Urinary bladder (tissue), 4 donors: Measurements from ENCODE around the gene MICU1. TPM values are rescaled to one million over a fixed set of nuclear protein-coding genes. Genes with fewer than 3 reads are reported as not detected.
A peak's percentile ranks its signal among the peaks of the same experiment; 100 is the strongest.
"Not testable (repeated sequence)": the region's sequence is repeated elsewhere in the genome, so short reads cannot be mapped to it uniquely, and the experiment has no call there.

ENCODE experiments used
- DNase-seq: peaks from one replicate; pipeline ENCODE4 v3.0.0-alpha.2; 2015; ENCODE audit errors: extremely low spot score
- H3K27ac ChIP-seq: one replicate; pipeline ENCODE4 v1.5.1; 2013; ENCODE audit warnings: low read depth, mild to moderate bottlenecking, moderate library complexity
- H3K36me3 ChIP-seq: one replicate; pipeline ENCODE4 v1.6.1; 2013; ENCODE audit warnings: mild to moderate bottlenecking, moderate library complexity; ENCODE audit not compliant: insufficient read depth
- H3K4me1 ChIP-seq: one replicate; pipeline ENCODE4 v1.6.1; 2013; ENCODE audit warnings: mild to moderate bottlenecking, moderate library complexity; ENCODE audit not compliant: insufficient read depth
- H3K4me3 ChIP-seq: one replicate; pipeline ENCODE4 v1.5.1; 2013; ENCODE audit warnings: low read depth, low read length
- WGBS: extraction: QIAGEN DNeasy Blood & Tissue Kit; methylation state at CpG from one replicate; pipeline ENCODE4 v1.1.7; 2013; 5-methylcytosine and 5-hydroxymethylcytosine counted together
- polyA plus RNA-seq: library from polyadenylated mRNA; stranded (reverse); fragments of 200-250 nt; gene quantifications from one replicate; pipeline ENCODE4 v1.2.3, GENCODE V29; 2013
- total RNA-seq: library from RNA; depleted of rRNA; stranded (reverse); fragments of >200 nt; gene quantifications from one replicate; pipeline ENCODE4 v1.2.3, GENCODE V29; 2014
- donor health status: healthy with polysubstance abuse.
- donor health status: healthy.

The MICU1 gene
- total and polyA plus RNA-seq, 2 donors, result 53.3 to 62.5 TPM

- Histone ChIP-seq H3K27ac (no peak overlapping the region), H3K36me3 (no peaks in the 10 kb centered on the region), H3K4me3 (no peak overlapping the region), H3K4me1 (no peaks in the 10 kb centered on the region)
- 98% methylated on average over 5 of the region's 5 CpGs for WGBS
- DNase-seq, result no peak
Measured at GRCh38 chr10:72388062-72388461, 237.8 kb downstream of the MICU1 start.

DNA sequence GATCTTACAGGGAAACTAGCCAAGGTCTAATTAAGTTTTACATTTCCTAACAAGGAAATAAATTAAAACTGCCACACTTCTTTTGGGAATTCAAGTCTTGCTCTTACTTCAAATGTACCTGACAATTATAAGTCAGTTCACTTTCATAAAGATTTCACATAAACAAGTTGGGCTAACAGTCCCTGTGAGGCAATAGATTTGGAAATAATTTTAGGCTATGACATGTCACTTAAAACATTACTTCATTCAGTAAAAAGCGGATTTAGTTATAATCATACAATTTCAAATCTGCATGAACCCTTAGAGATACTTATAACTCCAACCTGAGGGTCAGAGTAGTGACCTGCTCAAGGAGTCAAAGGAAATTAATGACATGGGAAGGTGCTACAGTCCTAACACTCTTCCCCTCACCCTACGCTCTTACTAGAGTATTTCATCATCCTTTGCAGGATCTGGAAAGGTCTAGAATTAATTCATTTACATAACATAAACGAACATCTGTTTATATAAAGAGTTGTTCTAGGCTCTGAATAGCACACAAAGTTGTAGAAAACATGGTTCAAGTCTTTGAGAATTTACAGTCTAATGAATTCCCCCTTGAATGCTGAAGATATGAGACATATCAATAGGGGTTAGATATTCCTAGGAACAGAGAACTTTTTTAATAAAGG lies 238.8 kb downstream of the MICU1 start:
- WGBS, result 53% methylated on average over 3 of the region's 3 CpGs

GRCh38 chr10:72385724-72386123 lies 240.2 kb downstream of the MICU1 start:
- Histone ChIP-seq H3K27ac (no peak overlapping the region), H3K4me3 (no peak overlapping the region), H3K36me3 (no peaks in the 10 kb centered on the region), H3K4me1 (no peaks in the 10 kb centered on the region)
- WGBS, result 92% methylated on average over 4 of the region's 4 CpGs
- no peak for DNase-seq

More for the DNA sequence above, 238.8 kb downstream of the MICU1 start:
- no peak for DNase-seq
- no peak overlapping the region for H3K4me3 ChIP-seq
- H3K36me3 ChIP-seq, result no peaks in the 10 kb centered on the region
- no peak overlapping the region for H3K27ac ChIP-seq
- no peaks in the 10 kb centered on the region for H3K4me1 ChIP-seq

- not testable (repeated sequence) for H3K4me3 ChIP-seq, H3K27ac ChIP-seq, DNase-seq, H3K36me3 ChIP-seq, H3K4me1 ChIP-seq
- WGBS, result 83% methylated on average over 7 of the region's 7 CpGs
Measured at GRCh38 chr10:72384982-72385381, 240.9 kb downstream of the MICU1 start.

DNA sequence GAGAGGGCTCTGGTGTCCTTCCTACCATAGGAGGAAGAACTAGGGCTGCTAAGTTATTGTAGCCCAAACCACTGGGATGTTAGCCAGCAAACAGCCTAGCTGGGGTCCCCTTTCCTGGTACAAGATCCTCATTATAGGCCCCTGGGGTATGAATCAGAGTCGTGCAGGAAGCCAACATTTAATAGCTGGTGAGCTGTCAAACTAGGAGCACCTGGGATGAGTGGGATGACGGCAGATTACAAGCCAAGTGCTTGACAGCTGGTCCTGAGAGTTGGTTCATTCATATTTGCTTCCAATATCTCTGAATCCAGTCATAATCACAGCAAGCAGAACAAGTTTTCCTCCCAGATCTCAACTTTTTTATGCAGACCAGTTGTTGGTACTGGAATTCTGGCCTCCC lies 246.1 kb downstream of the MICU1 start:
- 74% methylated on average over 2 of the region's 2 CpGs for WGBS
- no peaks in the 10 kb centered on the region for H3K4me1 ChIP-seq
- no peak for DNase-seq
- H3K36me3 ChIP-seq, result no peaks in the 10 kb centered on the region
- H3K4me3 ChIP-seq, result no peak overlapping the region
- H3K27ac ChIP-seq, result no peak overlapping the region

GRCh38 chr10:72379062-72379461 lies 246.8 kb downstream of the MICU1 start:
- Histone ChIP-seq H3K4me1 (no peaks in the 10 kb centered on the region), H3K36me3 (no peaks in the 10 kb centered on the region), H3K27ac (no peak overlapping the region), H3K4me3 (no peak overlapping the region)
- 94% methylated on average over 2 of the region's 2 CpGs for WGBS
- no peak for DNase-seq

- Histone ChIP-seq H3K4me3 (no peak overlapping the region), H3K27ac (no peak overlapping the region), H3K36me3 (no peaks in the 10 kb centered on the region), H3K4me1 (no peaks in the 10 kb centered on the region)
- no peak for DNase-seq
- WGBS, result 66% methylated on average over 5 of the region's 5 CpGs
Measured at GRCh38 chr10:72375585-72375984, 250.3 kb downstream of the MICU1 start.

- WGBS, result 74% methylated on average over 3 of the region's 3 CpGs
- Histone ChIP-seq H3K4me3 (no peak overlapping the region), H3K36me3 (no peaks in the 10 kb centered on the region), H3K27ac (no peak overlapping the region), H3K4me1 (no peaks in the 10 kb centered on the region)
- DNase-seq, result no peak
Measured at GRCh38 chr10:72375173-72375572, 250.7 kb downstream of the MICU1 start.

- H3K36me3 ChIP-seq, result peaks cover 2% of the 10 kb centered on the region
- H3K4me3 ChIP-seq, result no peak overlapping the region
- no peak for DNase-seq
- H3K27ac ChIP-seq, result no peak overlapping the region
- no peaks in the 10 kb centered on the region for H3K4me1 ChIP-seq
Measured at GRCh38 chr10:72370201-72370722, 255.6 kb downstream of the MICU1 start.

- DNase-seq, result no peak
- Histone ChIP-seq H3K4me1 (no peaks in the 10 kb centered on the region), H3K27ac (no peak overlapping the region), H3K36me3 (peaks cover 2% of the 10 kb centered on the region), H3K4me3 (no peak overlapping the region)
- 81% methylated on average over 4 of the region's 4 CpGs for WGBS
Measured at GRCh38 chr10:72367301-72367960, 258.4 kb downstream of the MICU1 start.

DNA sequence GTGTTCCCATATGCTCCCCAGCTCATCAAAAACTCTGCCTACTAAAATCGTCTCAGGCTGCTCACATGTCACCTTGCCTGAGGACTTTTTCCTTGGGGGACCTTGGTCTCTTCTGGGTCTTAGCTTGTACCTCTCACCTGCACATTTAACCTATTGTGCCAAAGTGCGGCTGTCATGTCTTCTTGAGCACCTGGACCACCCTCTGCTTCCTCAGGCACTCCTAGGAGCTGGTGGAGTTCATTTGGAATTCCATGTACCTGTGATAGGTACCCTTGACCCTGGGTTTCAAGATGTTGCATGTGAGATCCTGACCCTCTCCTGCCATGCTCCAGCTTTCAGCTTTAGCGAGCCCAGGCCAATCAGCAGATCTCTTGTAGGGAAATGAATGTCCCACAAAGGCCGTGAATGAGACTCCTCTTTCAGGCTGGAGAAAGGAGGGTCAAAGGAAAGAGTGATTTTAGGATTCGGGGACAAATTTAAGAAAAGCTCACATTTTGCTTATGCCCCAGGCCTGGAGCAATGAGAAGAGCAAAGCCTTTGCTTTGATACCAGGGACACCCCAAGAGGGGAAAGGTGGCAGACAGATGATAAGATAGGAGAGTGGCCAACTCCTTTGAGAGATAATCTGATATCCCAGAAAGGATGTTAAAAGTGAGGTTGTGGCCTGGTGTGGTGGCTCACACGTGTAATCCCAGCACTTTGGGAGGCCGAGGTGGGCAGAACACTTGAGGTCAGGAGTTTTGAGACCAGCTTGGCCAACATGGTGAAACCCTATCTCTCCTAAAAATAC lies 260.6 kb downstream of the MICU1 start:
- WGBS, result 85% methylated on average over 7 of the region's 7 CpGs
- DNase-seq, result no peak
- no peak overlapping the region for H3K4me3 ChIP-seq
- H3K36me3 ChIP-seq, result peaks cover 2% of the 10 kb centered on the region
- H3K27ac ChIP-seq, result no peak overlapping the region
- no peaks in the 10 kb centered on the region for H3K4me1 ChIP-seq

DNA sequence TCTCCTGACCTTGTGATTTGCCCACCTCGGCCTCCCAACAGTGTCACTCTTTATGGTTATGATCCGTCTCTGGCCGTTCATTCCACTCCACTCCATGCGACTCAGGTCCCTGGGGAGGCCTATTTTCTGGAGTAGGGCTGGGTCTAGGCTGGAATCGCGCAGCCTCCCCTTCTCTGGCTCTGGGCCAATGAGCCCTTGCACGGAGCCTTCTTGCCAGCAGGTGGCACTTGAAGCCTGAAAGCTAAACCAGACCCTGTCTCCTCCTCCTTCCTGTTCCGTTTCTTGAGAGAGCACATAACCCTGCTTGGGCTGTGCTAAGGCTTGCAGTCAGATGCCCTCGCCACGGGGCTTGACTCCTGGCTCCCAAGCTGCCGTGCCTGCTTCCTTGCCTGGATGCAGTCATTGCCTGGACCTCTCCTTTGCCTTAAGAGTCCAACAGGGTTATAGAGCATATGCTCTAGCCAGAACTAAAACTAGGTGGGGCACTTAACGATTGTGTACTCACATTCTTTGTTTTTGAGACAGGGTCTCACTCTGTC lies 261.6 kb downstream of the MICU1 start:
- no peaks in the 10 kb centered on the region for H3K4me1 ChIP-seq
- peaks cover 2% of the 10 kb centered on the region for H3K36me3 ChIP-seq
- 5% methylated on average over 12 of the region's 12 CpGs for WGBS
- no peak overlapping the region for H3K27ac ChIP-seq
- no peak overlapping the region for H3K4me3 ChIP-seq
- DNase-seq, result peak; percentile 83

DNA sequence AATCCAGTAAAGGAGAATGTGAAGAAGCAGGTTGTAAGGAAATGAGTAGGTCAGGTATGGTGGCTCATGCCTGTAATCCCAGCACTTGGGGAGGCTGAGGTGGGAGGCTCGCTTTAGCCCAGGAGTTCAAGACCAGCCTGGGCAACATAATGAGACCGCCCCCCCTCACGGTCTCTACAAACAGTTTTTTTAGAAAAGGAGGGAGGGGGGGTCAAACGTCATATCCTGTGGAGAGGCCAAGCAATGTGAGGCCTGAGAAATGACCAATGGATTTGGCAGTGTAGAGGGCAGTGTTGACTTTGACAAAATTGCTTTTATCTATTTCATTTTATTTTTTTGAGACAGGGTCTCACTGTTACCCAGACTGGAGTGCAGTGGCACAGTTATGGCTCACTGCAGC lies 268.9 kb downstream of the MICU1 start:
- Histone ChIP-seq H3K27ac (no peak overlapping the region), H3K36me3 (no peaks in the 10 kb centered on the region), H3K4me3 (no peak overlapping the region), H3K4me1 (no peaks in the 10 kb centered on the region)
- DNase-seq, result no peak
- 62% methylated on average over 4 of the region's 4 CpGs for WGBS
